AG10803 (cell line): ENCODE results near the gene MEX3A.
"Not testable (repeated sequence)": the region's sequence is repeated elsewhere in the genome, so short reads cannot be mapped to it uniquely, and the experiment has no call there.

ENCODE experiments used
- DNase-seq: peaks from one replicate; pipeline ENCODE4 v3.0.0; 2010; ENCODE audit warnings: low read depth
- H3K4me3 ChIP-seq: 2 replicates; pipeline ENCODE4 v1.5.1; 2011; ENCODE audit warnings: mild to moderate bottlenecking, low read length, control low read depth
- TF ChIP-seq, protein P1 (sequence below): conservative IDR thresholded peaks from 2 replicates; pipeline ENCODE4 v1.5.1; 2011; ENCODE audit warnings: mild to moderate bottlenecking, low read length, control low read depth, inconsistent platforms

The MEX3A gene

DNA sequence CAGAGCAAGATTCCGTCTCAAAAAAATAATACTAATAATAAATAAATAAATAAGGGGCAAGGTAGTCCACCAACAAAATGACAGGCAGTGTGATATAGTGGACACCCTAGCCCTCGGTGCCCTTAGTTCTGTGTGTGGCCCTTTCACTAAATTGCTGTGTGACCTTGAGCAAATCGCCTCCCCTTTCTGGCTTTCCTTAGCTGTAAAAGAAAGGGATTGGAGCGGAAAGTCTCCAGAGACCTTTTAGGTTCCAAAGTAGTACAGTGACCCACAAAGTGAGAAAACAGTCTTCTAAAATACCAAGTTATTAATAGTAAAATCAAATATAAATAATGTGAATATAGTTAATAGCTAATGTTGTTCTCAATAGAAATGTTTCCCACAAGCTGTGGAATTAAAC is 39.8 kb upstream of the MEX3A start:
- TF ChIP-seq, protein P1, sequence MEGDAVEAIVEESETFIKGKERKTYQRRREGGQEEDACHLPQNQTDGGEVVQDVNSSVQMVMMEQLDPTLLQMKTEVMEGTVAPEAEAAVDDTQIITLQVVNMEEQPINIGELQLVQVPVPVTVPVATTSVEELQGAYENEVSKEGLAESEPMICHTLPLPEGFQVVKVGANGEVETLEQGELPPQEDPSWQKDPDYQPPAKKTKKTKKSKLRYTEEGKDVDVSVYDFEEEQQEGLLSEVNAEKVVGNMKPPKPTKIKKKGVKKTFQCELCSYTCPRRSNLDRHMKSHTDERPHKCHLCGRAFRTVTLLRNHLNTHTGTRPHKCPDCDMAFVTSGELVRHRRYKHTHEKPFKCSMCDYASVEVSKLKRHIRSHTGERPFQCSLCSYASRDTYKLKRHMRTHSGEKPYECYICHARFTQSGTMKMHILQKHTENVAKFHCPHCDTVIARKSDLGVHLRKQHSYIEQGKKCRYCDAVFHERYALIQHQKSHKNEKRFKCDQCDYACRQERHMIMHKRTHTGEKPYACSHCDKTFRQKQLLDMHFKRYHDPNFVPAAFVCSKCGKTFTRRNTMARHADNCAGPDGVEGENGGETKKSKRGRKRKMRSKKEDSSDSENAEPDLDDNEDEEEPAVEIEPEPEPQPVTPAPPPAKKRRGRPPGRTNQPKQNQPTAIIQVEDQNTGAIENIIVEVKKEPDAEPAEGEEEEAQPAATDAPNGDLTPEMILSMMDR = no peak
- DNase-seq = no peak
- peak overlapping the region; percentile 100 for H3K4me3 ChIP-seq

DNA sequence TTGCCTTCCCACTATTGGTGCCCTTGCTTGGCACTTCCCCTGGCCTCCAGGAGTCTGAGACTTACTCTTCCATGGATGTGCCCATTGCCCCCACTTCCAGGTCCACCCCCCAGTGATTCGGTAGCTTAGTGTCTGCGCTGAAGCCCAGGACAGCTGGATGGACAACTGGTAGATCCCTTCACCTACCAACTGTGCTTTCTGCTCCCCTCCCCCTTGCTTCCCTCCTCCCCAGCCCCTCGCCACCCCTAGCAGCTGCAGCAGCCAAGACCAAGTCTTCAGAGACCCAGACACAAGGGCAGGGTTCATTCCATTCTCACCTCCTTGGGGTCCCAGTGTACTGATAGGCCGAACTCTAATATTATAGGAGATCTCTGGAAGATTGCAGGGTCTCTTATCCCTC is 39.2 kb upstream of the MEX3A start:
- TF ChIP-seq, protein P1 = no peak
- DNase-seq = no peak
- H3K4me3 ChIP-seq = peak overlapping the region; percentile 100

DNA sequence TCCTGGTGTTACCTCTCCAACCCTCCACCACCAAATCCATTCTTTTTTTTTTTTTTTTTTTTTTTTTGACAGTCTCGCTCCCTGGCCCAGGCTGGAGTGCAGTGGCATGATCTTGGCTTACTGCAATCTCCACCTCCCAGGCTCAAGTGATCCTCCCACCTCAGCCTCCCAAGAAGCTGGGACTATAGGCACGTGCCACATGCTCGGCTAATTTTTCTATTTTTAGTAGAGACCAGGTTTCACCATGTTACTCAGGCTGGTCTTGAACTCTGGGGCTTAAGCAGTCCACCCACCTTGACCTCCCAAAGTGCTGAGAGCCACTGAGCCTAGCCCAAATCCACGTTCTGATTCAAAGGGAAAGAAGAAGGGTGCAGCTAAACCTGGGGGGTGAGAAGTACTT is 38.7 kb upstream of the MEX3A start:
- DNase-seq = not testable (repeated sequence)
- H3K4me3 ChIP-seq = peak overlapping the region; percentile 100

DNA sequence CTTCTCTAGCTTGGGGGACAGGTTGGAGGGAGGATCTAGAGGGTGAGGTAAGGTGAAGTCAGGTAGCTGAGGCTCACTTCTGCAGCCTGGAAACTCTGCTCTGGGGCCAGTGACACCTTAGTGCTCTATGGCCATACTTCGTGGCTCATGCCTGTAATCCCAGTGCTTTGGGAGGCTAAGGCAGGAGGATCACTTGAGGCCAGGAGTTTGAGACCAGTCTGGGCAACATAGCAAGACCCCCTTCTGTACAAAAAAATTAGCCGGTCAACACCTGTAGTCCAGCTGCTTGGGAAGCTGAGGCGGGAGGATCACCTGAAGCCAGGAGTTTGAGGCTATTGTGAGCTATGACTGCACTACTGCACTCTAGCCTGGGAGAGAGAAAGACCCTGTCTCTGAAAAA is 38.1 kb upstream of the MEX3A start:
- peak overlapping the region; percentile 100 for H3K4me3 ChIP-seq
- TF ChIP-seq, protein P1 = no peak
- no peak for DNase-seq

DNA sequence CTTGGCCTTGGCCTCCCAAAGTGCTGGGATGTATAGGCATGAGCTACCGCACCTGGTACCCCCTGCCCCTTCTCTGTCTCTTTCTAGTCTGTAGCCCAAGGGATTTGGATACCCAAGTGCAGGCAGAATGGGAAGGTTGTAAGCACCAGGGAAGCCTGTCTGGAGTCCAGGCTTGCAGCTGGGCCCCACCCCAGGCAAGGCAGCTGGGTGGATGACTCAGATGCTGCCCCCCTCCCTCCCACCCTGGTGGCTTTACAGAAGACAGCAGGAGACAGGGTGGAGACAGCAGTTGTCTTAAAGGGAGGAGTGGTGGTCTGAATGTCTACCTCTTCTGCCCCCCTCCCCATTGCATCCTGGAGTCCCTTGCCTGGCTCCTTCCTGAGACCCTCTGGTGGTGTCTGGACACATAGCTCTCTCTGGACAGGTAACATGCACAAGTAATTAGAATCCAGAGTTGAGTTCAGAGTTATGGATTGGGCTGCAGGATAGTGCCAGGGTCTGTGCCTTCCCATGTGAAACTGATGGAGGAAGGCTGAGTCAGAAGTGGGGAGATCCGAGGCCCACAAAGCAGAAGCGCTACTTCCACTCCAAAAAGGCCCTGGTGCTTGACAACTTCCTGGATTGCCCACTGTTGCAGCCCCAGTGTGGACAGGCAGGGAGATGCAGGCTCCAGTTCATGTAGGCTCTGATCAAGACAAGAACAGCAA is 37.4 kb upstream of the MEX3A start:
- peak overlapping the region; percentile 100 for H3K4me3 ChIP-seq
- TF ChIP-seq, protein P1 = peak; percentile 13
- peak; percentile 69 for DNase-seq

DNA sequence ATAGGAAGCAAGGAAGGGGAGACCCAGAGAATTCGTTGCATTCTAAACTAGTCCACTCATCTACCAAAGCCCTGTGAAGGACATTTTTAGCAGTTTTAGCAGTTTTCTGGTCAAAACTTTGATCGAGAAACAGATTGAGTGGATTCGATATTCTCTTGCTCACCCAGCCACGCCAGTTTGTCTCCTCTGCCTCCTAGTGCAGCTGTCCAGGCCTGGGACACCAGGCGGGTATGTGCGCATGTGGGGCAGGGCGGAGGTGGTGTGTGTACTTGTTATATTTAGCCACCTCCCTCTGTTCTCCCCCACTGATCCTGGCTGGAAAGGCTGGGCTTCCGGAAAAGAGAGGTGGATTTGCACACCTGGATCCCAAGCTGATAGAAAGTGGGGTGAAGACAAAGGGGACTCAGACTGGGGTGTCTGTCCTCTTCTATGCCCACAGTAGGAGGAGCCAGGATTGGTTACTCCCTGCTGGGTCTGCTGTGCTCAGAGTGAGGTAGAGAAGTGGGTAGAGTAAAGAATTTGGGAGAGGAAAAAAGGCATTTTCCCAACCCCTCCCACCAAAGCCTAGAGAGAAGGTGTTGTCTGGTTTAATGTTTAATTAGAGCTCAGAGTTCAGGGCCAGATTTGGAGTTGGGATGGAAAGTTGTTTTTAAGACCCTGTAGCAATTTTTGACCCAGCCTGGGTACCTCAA is 36.1 kb upstream of the MEX3A start:
- no peak for DNase-seq

DNA sequence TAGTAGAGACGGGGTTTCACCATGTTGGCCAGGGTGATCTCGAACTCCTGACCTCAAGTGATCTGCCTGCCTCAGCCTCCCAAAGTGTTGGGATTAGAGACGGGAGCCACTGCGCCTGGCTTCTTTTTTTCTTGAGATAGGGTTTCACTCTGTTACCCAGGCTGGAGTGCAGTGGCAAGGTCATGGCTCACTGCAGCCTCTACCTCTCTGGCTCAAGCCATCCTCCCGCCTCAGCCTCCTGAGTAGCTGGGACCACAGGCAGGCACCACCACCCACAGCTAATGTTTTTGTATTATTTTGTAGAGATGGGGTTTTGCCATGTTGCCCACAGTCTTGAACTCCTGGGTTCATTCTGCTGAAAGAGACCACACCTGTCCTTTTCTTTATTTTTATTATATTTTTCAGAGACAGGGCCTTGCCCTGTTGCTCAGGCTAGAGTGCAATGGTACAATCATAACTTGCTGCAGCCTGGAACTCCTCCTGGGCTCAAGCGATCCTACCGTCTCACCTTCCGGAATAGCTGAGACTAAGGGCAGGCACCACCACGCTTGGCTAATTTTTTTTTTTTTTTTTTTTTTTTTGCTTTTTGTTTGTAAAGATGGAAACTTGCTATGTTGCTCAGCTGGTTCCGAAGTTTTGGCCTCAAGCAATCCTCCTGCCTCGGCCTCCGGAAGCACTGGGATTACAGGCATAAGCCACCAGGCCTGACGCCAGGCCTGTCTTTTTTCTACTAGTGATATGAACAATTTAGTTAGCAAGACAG is 35.3 kb upstream of the MEX3A start:
- peak overlapping the region; percentile 100 for H3K4me3 ChIP-seq
- TF ChIP-seq, protein P1 = no peak
- DNase-seq = no peak

More for the DNA sequence above, 36.1 kb upstream of the MEX3A start:
- TF ChIP-seq, protein P1 = no peak
- H3K4me3 ChIP-seq = peak overlapping the region; percentile 100

DNA sequence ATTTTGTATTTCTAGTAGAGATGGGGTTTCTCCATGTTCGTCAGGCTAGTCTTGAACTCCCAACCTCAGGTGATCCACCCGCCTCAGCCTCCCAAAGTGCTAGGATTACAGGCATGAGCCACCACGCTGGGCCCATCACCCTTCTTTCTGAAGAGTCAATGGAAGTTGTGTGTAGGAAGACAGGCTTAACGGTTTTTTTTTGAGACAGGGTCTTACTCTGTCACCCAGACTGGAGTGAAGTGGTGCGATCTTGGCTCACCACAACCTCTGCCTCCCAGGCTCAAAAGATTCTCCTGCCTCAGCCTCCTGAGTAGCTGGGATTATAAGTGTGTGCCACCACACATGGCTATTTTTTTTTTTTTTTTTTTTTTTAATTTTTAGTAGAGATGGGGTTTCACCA is 34.5 kb upstream of the MEX3A start:
- peak overlapping the region; percentile 100 for H3K4me3 ChIP-seq
- not testable (repeated sequence) for DNase-seq
